ENCODE measurements around the gene NEUROG1.

DNA sequence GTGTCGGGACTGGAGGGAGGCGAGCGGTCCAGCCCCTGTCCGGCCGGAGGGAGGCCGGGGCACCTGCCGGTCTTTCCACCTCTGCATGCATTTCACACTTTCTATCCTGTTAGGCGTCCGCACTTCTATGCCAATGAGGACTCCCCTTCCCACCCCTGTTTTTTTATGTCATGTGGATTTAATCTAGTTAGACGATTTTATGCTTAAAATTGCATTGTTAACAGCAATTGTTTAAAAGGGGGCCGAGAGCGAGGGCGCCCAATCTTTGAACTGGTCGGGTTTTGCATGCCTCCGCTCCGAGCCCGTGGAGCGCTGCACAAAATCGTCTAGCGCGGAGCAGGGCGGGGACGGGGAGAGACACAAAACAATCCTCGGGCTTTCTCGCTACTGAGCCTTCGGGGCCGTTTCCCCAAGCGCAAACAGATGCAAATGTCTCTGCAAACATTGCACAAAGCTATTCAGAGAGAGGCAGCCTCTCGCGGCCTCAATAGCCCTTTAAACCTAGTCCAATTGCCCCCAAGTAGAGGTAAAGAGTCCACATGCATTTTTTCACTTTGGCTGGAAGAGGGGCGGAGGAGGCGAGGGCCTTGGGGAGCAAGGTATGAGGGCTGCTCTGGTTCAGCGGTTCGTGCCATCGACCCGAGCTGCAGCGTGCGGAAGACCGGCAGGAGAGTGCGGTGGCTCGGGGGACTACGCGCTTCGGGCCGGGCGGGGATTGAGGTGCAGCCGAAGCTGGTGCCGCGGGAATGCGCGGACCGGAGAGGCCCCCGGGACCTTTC, 46.1 kb downstream of the NEUROG1 start:
- TF ChIP-seq POLR2A (IDR thresholded peaks at IDR 0.05; ENCODE audit: low read depth, low read length): no peak
- no peak for TF ChIP-seq TAF1 (IDR thresholded peaks at IDR 0.05; ENCODE audit: low read depth, low read length)
- no peak for TF ChIP-seq POLR2AphosphoS5 (IDR thresholded peaks at IDR 0.05; ENCODE audit: low read depth, low read length)
- TF ChIP-seq SPI1 (IDR thresholded peaks at IDR 0.05; ENCODE audit: low read depth, low read length): no peak
- no peak for TF ChIP-seq POU2F2 (IDR thresholded peaks at IDR 0.05; ENCODE audit: low read depth, low read length)
- no peak for TF ChIP-seq PAX5 (IDR thresholded peaks at IDR 0.05; ENCODE audit: insufficient read depth, low read length, severe bottlenecking)
